Left cardiac atrium (tissue), 4 donors: Measurements from ENCODE around the gene ZIC5. TPM values are rescaled to one million over a fixed set of nuclear protein-coding genes. Genes with fewer than 3 reads are reported as not detected.
A peak's percentile ranks its signal among the peaks of the same experiment; 100 is the strongest.

Experiments used
- ATAC-seq, 2 donors: fragments of 200-7000 bp; cut with Tn5 transposase; one replicate each; pipeline ENCODE4 v1.9.1; 2020; ENCODE audit warnings: mild to moderate bottlenecking in 2 of 2, moderate library complexity in 2 of 2
- DNase-seq: peaks from one replicate; pipeline ENCODE4 v3.0.0-alpha.2; 2020
- intact Hi-C, 2 donors: fragments of 100-400 bp; cut with DNase I; formaldehyde crosslinking; loops; one replicate each; pipeline versions ENCODE4 v1.14.1 to v1.15.1; 2022 to 2023
- long read RNA-seq: library from polyadenylated mRNA; unstranded; transcript quantifications from one replicate; pipeline ENCODE4 v2.0.0, GENCODE V29; 2021
- total RNA-seq, 2 donors: library from RNA; stranded (reverse); fragmentation: NEBNext Ultra II Directional; extraction: Animal tissue kit (Norgen Biotek cat#: 25700); gene quantifications; one replicate each; pipeline ENCODE4 v1.2.1, GENCODE V29; 2021
- donor health status: DM: no; HTN: yes; CAD: no.
- donor health status: DM: no; HTN: yes; CAD: no; lungs with severe emphysema.
- donor health status: DM: yes; HTN: yes; CAD: no.
- donor health status: Dilated cardiomyopathy.

ZIC5 gene
- total RNA-seq, result not detected
- long read RNA-seq, result 0 reads

- ATAC-seq (no peak), DNase-seq (no peak)
- intact Hi-C loops, result no loop called here
These were observed at the start of gene ZIC5 for GRCh38 chr13:99971576-99972189. Gene ZIC5 (minus strand): TSS chr13:99971767. CDS start chr13:99971603, 164 bp downstream.

DNA sequence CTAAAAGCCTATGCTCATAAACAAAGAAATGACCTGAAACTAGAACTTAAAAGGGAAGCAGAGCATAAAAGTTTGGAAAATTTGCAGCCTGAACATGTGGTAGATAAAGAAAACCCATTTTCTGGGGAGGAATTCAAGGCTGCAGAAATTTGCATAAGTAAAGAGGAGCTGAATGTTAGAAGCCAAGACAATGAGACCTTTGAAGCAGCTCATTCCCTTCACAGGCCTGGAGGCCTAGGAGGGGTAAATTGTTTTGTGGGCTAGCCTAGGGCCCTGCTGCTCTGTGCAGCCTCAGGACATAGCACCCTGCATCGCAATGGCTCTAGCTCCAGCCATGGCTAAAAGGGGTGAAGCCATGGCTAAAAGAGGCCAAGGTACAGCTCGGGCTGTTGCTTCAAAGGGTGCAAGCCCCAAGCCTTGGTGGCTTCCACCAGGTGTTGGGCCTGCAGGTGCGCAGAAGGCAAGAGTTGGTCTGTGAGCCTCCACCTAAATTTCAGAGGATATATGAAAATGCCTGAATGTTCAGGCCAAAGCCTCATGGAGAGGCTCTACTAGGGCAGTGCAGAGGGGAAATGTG is 48.3 kb upstream of the ZIC5 start:
- ATAC-seq (no peak), DNase-seq (no peak)
- intact Hi-C loops, result no loop called here

DNA sequence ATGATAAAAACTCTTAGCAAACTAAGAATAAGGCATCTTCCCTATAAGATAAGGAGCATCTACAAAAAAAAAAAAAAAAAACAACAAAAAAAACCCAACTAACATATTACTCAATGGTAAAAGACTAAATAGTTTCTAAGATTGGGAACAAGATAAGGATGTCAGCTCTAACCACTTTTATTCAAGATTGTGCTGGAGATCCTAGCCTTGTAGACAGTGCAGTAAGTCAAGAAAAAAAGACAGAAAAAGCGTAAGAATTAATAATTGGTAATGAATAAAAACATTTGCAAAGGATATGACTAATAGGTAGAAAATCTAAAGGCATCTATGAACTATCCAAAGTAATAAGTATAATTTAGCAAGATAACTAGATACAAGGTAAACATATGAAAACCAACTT is 43.1 kb upstream of the ZIC5 start:
- intact Hi-C loops, result no loop called here
- ATAC-seq, result no peak
- no peak for DNase-seq

DNA sequence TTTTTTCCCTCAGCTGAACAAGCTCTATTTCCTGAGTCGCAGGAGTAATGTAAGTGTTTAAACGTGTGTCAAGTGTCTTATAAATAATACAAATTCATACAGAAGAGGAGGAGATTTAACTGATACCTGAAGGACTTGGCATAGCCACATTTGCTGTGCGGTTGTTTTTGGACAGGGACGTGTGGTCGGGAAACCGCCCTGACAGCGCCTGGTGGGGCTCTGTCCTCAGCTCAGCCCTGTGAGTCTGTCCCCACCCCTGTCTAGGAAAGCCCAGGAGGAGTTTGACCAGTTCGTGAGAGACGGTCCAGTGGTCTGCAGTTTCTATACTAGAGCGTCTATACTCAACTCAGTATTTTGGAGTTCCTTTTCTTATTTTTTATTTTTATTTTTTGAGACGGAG is 26.7 kb upstream of the ZIC5 start:
- ATAC-seq, result no peak
- DNase-seq, result no peak
- intact Hi-C loops, result no loop called here

DNA sequence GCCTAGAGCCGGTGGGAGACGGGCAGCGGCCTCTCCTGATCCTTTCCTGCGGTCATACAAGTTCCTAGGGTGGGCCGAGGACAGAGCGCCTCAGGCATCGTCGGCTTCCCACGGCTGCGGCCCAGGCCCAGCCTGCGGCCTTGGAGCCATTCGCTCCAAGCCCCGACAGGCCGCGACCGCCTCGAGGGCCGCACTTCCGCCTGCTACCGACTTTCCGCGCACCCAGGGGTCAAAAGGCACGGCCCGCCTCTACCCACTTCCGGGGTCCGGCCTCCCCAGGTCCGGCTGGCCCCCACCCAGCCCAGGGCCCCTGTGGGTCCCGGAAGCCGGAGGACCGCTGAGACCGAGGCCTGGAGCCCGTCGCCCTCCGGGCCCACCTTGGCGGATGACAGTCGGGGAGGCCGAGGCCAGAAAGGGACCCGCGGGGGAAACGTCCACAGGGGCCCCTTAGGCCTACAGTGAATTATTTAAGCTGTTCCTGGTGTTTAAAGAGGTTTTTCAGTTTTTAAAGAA is 26.2 kb upstream of the ZIC5 start:
- intact Hi-C loops, result no loop called here
- ATAC-seq (no peak), DNase-seq (no peak)

DNA sequence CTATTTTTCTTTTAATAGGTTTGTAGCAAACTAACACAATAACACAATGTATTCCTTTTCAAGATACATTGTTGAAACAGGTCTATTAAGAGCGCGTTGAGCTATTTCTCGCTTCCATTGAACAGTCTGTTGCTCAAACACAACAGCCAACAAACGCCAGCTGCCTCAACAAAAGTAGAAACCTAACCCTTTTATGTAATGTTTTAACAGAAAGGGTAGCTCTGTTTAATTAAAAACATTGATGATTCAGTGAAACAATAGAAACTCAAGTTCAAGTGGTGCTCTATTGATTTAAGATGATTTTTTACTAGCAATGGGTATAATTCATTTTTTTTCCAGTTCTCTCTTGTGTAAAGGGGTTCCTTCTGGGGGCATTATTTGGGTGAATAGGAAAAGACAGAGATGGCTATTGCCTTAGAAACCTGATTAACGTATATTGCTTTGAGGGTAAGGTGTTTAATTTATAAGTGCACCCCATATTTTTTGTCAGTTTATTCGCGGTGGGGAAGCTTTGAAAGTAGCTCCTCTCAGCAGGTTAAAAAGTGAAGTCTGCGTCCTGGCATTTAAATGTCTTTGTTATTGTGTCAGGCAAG is 24.9 kb upstream of the ZIC5 start:
- no peak for ATAC-seq
- no peak for DNase-seq
- intact Hi-C loops, result no loop called here

DNA sequence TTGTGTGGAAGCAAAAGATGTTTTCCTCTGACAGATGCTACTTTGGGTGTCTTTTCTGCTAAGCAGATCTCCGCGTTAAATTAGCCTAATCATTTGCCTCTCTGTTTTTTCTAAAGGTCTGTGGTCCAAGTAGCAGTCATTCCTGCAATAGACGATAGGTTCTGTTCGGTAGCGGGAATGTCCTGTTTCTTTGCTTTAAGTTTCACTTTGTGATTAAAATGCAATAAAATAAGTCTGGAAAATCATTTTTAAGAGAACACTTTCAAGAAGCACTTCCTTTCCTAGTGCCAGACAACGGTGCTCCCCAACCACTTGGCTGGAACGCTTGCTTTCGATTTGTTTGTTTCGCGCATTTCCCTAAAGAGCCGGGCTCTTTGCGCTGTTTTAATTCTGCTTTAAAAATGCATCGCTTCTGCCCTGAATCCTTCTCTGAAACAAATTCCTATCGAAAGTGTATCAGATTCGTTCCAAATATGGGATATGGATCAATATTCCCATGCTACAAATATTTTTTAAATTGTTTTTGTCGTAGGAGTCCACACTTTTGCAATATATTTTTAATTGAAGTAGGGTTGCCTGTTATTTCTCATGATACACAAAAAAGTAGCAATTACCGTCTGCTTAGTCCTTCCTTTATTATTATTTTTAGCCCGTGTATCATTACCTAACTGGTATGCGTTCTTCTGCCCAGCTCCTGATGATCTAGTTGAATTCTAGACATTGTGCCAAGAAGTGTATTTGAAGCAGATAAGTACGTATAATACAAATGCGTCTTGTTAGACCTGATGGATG is 24.2 kb upstream of the ZIC5 start:
- DNase-seq (no peak), ATAC-seq (no peak)
- intact Hi-C loops, result no loop called here

- intact Hi-C loops, result no loop called here
- ATAC-seq, result no peak
These were observed 23.6 kb upstream of the ZIC5 start for GRCh38 chr13:99995104-99995588.

DNA sequence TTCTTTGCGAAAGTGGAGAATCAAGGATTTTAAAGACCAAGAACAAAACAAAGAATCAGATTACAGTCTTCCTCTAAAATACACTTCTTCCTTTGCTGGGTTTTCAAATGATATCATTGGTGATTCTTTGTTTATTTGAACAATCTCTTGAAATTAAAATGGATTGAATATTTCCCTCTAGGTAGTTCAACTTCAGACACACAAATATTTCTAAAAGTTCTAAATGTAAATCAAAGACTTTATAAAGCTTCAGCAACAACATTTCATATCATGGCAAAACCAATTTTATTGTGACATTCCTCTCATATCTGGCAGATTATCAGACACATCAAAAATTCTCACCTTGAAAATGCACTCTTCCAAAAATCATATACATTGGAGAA is 23.1 kb upstream of the ZIC5 start:
- intact Hi-C loops, result no loop called here
- ATAC-seq, result no peak

More at GRCh38 chr13:99995104-99995588, 23.6 kb upstream of the ZIC5 start:
- DNase-seq, result no peak

DNA sequence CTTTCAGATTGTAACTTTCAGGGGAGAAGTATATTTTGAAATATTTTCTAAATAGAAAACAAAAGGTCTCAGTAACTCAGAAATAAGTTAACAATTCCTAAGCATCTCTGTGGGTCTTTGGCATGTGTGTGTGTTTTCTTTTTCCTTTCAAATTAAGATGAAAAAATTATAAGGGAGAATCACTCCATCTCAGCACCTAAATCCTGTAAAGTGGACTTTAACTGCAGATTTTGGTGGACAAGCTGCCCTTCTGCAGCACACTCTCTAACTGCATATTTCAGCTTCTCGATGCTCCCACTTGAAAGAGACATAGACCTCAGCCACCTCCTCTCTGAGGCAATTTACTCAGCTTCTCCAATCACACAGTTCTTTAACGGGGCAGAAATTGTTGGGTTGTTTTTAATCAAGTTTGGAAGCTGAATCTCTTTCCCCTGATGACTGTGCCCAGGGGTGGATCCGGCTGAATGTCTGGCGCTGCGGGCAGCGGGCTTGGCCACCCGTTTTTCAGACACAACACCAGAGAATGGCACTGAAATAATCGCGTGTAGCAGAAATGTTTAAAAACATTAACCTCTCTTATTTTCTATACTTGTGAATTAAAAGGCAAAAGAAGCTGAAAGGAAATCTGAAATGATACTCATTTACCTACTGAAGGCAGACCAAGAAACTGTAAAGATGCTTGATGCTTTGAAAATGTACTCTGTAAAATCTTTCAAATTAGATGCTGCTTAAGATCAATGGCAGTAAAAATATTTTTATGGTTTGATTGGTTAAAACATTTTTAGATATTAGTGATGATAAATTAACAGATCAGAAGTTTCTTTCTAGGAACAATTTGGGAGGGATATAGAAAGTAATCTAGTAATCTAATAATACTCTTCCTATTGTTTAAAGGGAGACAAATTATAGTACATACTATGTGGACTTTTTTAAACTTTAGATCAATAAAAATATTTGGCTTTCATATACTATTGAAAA is 22.4 kb upstream of the ZIC5 start:
- no peak for DNase-seq
- ATAC-seq, result no peak
- intact Hi-C loops, result no loop called here

More for the DNA sequence above, 23.1 kb upstream of the ZIC5 start:
- no peak for DNase-seq

- no peak for DNase-seq
- ATAC-seq, result no peak
- intact Hi-C loops, result no loop called here
These were observed 21.4 kb upstream of the ZIC5 start for GRCh38 chr13:99992949-99993351.

- ATAC-seq (no peak), DNase-seq (no peak)
- intact Hi-C loops, result no loop called here
These were observed 20.5 kb upstream of the ZIC5 start for GRCh38 chr13:99991828-99992775.

GRCh38 chr13:99991013-99991827 is 19.7 kb upstream of the ZIC5 start:
- intact Hi-C loops, result no loop called here

DNA sequence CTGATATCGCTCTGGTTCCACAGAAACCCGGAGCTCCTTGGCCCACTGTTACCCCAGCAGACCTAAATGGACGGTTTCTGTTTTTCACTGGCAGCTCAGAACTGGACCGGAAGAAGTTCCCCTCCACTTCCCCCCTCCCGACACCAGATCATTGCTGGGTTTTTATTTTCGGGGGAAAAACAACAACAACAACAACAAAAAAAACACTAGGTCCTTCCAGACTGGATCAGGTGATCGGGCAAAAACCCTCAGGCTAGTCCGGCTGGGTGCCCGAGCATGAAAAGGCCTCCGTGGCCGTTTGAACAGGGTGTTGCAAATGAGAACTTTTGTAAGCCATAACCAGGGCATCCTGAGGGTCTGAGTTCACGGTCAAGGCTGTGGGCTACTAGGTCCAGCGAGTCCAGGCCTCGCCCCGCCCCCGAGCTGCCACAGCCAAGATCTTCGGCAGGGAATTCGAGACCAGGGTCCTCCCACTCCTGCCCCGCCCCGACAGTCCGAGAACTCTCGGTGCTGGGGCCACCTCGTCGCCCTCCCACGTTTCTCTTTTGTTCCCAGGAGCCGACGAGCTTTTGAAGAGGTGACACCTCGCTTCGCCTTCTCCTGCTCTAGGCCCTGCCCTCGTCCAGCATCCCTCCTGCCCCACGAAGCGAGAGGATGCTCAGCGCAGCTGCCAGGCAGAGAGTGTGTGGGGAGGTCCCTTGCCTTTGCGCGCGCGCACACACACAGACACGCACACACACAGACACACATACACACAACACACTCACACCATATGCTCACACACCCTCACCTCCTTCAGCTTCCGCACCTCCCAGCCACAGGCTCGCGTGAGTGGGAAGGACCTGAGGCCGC is 18.8 kb upstream of the ZIC5 start:
- intact Hi-C loops, result no loop called here
- ATAC-seq (peak in 1 of 2 donors; percentile 12), DNase-seq (no peak)

More at GRCh38 chr13:99991013-99991827, 19.7 kb upstream of the ZIC5 start:
- DNase-seq (no peak), ATAC-seq (no peak)

DNA sequence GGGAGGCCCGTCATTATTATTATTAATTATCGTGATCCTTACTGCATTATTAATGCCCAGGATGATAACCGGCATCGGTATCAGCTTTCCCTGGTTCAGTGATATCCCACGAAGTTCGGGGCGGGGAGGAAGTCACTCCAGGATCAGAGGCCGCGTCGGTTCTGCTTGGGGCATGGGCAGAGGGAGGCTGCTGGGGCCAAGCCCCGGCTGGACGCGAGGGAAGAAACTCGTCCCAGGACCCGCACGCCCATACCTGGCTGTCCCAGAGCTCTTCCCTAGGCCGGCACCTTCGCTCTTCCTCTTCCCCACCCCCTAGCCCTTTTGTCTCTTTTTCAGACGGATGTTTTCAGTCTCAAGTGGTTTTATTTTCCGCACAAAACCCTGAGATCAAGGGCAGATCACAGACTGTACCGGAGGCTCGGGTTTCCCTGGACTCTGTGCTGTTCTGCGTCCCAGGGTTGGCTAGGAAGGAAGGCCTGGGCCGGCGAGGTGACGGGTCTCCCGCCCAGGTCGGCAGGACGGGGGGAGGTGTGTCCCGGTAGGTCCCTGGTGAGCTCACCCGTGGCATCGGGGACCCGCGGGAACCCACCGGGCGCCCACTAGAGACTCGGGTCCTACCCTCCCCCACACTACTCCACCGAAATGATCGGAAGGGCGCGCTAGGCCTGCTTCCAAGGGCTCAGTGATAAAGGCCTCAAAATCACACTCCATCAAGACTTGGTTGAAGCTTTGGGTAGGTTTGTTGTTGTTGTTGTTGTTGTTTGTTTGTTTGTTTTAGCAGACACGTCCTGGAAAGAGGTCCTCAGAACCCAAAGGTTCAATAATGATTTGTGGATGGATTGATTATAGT is 17.9 kb upstream of the ZIC5 start:
- peak in 1 of 2 donors; percentile 12 for ATAC-seq
- no peak for DNase-seq
- intact Hi-C loops, result no loop called here
